ENCODE measurements around the gene PPRC1.

Gene PPRC1

DNA sequence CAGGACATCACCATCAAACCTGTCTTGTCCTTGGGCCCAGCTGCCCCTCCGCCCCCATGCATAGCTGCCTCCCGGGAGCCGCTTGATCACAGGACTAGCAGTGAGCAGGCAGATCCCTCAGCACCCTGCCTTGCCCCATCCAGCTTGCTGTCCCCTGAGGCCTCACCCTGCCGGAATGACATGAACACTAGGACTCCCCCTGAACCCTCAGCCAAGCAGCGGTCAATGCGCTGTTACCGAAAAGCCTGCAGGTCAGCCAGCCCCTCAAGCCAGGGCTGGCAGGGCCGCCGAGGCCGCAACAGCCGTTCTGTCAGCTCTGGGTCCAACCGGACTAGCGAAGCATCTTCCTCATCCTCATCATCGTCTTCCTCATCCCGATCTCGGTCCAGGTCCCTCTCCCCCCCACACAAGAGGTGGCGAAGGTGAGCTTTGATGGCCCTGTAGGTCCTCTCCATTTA, 14.2 kb downstream of the PPRC1 start:
- no peak for DNase-seq (ENCODE audit: low read depth in 1 of 2, low spot score in 1 of 2)

DNA sequence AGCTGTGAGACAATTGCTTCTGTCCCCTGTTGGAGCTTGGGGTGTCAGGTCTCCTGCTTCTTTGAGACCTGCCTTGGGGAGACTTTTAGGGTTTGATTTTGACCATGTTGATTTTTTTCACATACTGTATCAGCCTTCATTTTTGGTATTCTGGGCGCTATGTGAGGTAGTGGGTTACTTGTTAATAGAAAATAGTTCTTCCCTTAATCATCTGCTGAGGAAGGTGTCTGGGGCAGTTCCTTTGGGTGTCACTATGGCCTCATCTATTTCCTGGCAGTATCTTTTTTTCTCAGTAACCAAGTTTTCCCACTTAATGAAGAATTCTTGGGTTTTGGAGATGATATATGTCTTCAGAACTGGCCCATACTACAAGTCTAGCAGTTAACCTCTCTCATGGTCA, 14.7 kb downstream of the PPRC1 start:
- no peak for DNase-seq (ENCODE audit: low read depth in 1 of 2, low spot score in 1 of 2)

DNA sequence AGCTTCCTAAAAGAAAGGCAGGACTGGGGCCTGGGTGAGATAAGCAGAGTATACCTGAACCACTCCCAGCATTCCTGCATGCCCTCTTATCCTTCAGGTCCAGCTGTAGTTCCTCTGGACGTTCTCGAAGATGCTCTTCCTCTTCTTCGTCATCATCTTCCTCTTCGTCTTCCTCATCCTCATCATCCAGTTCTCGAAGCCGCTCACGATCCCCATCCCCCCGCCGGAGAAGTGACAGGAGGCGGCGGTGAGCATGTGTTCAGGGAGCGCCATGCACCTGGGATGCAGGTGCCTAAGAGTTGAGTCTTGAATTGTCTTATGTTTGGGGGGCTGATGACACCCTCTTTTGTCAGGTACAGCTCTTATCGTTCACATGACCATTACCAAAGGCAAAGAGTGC, 15.4 kb downstream of the PPRC1 start:
- no peak for DNase-seq (ENCODE audit: low read depth in 1 of 2, low spot score in 1 of 2)

DNA sequence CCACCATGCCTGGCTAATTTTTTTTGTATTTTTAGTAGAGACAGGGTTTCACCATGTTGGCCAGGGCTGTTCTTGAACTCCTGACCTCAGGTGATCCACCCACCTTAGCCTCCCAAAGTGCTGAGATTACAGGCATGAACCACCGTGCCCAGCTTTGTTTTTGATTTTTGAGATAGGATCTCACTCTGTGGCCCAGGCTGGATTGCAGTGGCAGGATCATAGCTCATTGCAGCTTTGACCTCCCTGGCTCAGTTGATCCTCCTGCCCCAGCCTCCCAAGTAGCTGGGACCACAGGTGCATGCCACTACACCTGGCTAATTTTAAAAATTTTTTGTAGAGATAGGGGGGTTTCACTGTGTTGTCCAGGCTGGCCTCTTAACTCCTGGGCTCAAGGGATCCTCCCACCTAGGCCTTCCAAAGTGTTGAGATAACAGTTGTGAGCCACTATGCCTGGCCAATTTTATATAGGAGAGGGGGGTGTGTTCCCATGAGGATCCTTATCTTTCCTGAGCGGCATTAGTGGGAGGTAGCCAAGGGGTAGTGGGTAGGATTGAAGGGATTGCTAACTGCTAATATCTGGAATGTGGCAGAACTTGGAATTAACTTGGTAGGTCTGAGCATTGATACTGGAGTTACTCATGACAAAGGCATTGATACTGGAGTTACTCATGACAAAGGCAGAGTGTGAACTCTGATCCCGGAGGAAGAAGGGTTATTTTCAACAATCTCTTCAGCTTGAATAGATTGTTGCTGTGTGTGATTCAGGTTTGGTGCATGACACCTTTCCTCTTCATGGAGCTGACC, 18.3 kb downstream of the PPRC1 start:
- DNase-seq (ENCODE audit: low read depth in 1 of 2, low spot score in 1 of 2): no peak

DNA sequence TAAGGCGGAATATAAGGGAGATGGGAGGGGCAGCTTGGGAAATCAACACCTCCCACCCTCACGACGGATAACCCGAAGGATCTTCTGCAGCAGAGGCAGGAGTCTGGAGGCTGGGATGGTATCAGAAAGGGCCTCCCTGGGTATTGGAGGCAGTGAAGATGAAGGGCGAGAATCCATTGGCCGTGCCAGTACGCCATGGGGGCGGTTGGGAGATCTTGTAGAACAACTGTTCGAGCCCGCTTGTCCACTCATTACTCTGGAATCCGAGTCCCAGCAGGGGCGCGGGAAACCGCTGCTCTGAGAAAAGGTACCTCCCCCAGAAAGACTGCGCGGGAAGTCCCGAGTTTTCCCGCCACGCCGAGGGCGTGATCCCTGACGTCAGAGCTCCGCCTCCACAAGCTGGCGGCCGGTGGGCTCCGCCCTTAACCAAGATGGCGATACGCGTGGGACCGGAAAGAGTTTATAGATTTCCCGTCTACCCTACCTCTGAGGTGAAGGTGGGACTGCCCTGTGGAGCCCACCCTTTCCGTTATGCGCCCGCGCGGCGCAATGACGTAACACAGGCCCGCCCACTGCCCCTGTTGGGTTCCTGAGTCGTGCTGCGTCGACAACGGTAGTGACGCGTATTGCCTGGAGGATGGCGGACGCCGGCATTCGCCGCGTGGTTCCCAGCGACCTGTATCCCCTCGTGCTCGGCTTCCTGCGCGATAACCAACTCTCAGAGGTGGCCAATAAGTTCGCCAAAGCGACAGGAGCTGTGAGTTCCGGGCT, 19.1 kb downstream of the PPRC1 start, which contains the start of gene NOLC1:
TSS of gene NOLC1 (plus strand) at position 616 of the 771 bp plus-strand sequence. CDS start at position 638, 22 bp downstream.
- DNase-seq (ENCODE audit: low read depth in 1 of 2, low spot score in 1 of 2): peak; percentile 99 to 100

DNA sequence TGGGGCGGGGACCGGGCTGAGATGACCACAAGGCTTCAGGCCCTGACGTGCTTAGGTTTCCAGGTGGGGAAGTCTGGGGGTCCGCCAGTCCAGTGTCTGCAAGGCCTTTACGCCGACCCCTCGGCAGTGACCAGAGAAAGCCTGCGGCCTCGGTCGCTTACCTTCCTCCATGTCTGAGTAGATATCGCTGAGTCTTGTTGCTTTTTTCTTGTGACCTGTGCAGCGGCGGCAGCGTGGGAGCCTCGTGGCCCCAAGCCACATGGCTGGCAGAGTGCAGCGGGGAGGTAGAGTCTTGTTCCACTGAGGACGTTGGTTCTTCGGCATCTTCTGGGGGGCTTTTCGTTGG, 19.7 kb downstream of the PPRC1 start:
- DNase-seq (ENCODE audit: low read depth in 1 of 2, low spot score in 1 of 2): peak in 1 of 2 donors; percentile 28

DNA sequence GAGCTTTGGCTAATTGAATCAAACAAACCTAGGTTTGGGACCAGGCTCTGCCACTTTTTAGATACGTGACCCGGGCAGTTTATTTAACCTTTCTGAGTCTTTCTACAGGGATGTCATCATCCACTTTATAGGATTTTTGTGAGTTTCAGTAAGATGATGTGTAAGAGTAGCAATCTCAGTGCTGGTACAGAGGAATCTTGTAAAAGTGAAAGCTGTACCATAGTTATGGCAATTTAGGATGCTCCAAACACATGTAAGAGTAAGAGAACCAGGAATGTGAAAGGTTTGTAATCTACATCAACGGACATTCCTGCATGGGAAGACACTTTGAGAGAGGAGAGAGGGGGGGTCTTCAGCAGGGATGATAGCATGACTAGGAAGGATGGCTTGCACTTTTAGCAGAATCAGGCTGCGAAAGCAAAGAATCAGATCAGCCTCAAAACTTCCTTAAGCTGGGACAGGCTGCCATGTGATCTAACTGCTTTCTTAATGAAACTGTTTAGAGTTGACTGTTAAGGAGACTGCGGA, 20.3 kb downstream of the PPRC1 start:
- no peak for DNase-seq (ENCODE audit: low read depth in 1 of 2, low spot score in 1 of 2)

DNA sequence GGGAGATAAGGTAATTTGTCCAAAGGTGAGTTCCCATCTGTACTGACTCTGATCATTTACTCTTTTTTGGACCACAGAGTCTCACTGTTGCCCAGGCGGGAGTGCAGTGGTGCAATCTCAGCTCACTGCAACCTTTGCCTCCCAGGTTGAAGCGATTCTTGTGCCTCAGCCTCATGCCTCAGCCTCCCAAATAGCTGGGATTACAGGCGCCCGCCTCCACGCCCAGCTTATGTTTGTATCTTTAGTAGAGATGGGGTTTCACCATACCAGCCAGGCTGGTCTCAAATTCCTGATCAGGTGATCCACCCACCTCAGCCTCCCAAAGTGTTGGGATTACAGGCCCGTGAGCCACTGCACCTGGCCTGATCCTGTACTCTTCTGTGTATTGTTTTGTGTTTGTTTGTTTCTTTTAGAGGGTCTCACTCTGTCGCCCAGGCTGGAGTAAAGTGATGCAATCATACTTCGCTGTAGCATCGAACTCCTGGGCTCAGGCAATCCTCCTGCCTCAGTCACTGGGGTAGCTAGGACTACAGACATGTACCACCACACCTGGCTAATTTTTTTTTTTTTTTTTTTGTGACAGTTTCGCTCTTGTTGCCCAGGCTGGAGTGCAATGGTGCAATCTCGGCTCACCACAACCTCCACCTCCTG, 21.8 kb downstream of the PPRC1 start:
- DNase-seq (ENCODE audit: low read depth in 1 of 2, low spot score in 1 of 2): no peak

DNA sequence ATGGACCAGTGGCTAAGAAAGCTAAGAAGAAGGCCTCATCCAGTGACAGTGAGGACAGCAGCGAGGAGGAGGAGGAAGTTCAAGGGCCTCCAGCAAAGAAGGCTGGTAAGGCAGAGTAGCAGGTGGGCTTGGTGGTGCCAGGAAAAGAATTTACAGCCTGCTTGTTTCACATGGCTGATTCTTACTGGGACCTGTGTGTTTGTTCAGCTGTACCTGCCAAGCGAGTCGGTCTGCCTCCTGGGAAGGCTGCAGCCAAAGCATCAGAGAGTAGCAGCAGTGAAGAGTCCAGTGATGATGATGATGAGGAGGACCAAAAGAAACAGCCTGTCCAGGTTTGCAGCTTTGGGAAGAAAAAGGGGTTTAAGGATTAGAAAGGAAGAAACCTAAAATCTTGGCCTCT, 24.4 kb downstream of the PPRC1 start:
- DNase-seq (ENCODE audit: low read depth in 1 of 2, low spot score in 1 of 2): no peak

DNA sequence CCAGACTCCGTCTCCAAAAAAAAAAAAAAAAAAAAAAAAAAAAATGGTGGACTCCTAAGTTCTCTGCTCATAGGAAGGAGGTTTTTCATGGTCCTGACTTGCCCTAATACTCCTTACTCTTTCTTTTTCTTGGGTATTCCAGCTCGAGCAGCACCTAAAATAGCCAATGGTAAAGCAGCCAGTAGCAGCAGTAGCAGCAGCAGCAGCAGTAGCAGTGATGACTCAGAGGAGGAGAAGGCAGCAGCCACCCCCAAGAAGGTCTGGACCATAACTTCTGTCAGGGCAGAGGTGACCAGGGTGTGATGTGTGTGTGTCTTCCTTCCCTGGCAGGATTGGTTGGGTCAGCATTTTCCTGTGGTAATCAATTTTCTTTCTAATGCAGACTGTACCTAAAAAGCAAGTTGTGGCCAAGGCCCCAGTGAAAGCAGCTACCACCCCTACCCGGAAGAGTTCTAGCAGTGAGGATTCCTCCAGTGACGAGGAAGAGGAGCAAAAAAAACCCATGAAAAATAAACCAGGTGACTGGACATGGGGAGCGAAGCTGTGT, 26.3 kb downstream of the PPRC1 start:
- DNase-seq (ENCODE audit: low read depth in 1 of 2, low spot score in 1 of 2): no peak

DNA sequence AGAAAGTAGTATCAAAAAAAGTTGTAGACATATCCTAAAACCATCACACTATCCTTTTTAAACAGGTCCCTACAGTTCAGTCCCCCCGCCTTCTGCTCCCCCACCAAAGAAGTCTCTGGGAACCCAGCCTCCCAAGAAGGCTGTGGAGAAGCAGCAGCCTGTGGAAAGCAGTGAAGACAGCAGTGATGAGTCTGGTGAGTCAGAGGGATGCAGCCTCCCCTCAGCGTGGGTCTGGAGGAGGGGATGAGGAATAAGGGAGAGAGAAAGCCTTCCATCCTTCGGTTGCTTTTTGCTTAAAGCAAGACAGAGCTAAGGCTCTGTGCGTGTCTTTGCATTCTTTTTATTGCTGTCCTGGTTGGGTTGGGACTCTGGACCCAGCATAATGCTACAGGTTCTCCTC, 27.0 kb downstream of the PPRC1 start:
- DNase-seq (ENCODE audit: low read depth in 1 of 2, low spot score in 1 of 2): no peak

DNA sequence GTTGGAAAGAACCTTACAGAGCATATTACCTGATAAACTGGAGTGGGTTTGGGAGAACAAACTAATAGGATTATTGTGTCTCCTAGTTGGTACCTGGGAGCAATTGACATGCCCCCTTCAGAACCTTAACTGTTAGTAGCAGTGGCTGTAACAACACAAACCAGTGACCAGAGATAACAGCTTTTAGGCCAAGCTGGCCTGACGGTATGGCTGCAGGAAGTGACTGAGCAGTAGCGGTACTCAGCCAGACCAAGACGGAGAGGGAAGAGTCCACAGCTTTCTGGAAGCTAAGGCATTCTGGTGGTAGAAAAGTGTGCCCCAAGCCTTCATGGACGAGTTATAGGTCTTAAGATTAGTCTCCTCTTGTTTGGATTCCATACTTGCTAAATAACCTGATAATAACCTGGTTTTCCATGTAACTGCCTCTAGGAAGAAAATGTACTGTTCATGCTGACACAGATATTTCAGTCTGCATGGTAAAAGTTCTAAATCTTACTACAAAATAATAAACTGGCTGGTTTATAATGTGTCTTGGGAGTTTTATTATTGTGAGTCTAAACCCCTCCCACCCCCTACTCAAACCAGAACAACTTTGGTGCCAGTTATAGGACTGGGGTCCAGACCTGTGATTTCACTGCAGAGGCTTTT, 30.6 kb downstream of the PPRC1 start:
- DNase-seq (ENCODE audit: low read depth in 1 of 2, low spot score in 1 of 2): no peak

DNA sequence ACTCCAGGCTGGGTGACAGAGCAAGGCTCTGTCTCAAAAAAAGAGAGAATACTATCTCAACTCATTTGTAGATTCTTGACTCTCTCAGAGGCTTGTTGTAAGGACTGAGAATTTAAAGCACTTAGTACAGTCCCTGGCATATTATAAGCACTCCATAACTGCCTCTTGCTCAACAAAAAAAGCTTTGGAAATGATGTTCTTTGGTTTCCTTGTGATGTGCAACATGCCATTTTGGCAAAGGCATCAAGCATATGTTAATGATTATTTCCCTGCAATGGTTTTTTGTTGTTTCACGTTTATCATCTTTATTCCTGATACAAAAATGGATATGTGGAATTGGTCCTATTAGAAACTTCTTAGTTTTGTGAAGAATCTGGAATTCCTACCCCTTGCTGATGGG, 35.0 kb downstream of the PPRC1 start:
- DNase-seq (ENCODE audit: low read depth in 1 of 2, low spot score in 1 of 2): no peak

DNA sequence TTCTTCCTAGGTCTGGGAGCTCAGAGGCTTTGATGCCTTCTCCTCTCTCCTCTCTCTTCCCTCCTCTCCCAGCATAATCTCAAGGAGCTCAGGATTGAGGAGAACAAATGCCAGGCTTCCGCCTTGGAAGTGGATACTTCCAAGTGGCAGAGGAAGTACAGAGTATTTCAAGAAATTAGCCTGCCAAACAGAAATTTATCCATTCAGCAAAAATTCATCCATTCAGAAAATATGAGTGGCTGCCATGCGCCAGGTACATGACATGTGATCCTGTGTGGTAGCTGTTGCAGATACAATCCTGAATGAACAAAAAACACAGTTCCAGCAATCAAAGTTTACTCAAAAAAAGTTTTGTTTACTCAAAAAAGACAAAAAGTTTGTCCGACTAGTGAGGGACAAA, 37.8 kb downstream of the PPRC1 start:
- no peak for DNase-seq (ENCODE audit: low read depth in 1 of 2, low spot score in 1 of 2)

DNA sequence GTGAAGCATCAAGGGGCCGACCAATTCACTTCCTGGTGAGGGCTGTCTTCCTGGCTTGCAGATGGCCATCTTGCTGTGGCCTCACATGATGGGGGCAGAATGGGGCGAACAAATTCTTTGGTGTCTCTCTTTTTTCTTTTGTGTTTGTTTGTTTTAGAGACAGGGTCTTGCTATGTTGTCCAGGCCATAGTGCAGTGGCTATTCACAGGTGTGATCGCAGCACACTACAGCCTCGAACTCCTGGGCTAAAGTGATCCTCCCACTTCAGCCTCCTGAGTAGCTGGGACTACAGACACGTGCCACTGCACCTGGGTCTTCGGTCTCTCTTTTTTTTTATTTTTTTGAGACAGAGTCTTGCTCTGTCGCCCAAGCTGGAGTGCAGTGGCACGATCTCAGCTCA, 39.4 kb downstream of the PPRC1 start:
- DNase-seq (ENCODE audit: low read depth in 1 of 2, low spot score in 1 of 2): no peak

DNA sequence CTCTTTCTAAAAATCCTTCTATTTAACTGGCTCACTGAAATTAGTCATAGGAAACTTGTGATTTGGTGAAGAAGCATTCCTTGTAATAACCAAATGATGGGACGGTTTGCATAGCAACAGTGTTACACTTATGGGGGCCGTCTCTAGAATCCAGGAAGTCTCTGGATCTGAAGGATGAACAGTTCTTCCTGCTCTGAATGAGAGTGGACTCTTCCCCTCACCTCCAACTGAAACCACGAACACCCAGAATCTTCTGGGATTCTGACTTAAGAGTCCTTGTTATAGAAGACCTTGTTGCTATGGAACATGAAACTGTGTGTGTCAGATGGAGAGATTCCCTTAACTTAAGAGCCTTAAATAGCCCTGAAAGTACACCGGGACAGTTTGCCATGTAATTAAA, 42.6 kb downstream of the PPRC1 start:
- no peak for DNase-seq (ENCODE audit: low read depth in 1 of 2, low spot score in 1 of 2)

DNA sequence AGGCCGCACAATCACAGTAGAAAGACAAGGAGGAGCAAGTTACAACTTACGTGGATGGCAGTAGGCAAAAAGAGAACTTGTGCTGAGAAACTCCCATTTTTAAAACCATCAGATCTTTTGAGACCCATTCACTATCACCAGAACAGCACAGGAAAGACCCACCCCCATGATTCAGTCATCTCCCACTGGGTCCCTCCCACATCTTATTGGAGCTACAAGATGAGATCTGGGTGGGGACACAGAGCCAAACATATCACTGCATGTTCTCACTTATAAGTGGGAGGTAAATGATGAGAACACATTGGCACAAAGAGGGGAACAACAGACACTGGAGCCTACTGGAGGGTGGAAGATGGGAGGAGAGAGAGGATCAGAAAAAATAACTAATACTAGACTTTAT, 51.8 kb downstream of the PPRC1 start:
- no peak for DNase-seq (ENCODE audit: low read depth in 1 of 2, low spot score in 1 of 2)

DNA sequence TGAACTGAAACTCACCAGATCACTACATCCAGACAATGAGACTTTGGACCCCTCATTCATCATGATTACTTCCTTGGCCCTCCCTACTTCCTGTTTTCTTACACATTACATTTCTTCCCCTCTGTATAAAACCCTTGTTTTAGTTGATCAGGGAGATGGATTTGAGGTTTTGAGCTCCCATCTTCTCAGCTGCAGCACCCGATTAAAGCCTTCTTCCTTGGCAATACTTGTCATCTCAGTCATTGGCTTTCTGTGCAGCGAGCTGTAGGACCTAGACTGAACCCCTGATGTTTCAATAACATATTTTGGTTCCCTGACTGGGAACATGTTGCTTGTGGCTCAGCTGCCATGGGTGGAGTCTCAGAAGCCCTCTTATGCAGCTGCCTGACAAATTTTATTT, 52.4 kb downstream of the PPRC1 start:
- no peak for DNase-seq (ENCODE audit: low read depth in 1 of 2, low spot score in 1 of 2)

DNA sequence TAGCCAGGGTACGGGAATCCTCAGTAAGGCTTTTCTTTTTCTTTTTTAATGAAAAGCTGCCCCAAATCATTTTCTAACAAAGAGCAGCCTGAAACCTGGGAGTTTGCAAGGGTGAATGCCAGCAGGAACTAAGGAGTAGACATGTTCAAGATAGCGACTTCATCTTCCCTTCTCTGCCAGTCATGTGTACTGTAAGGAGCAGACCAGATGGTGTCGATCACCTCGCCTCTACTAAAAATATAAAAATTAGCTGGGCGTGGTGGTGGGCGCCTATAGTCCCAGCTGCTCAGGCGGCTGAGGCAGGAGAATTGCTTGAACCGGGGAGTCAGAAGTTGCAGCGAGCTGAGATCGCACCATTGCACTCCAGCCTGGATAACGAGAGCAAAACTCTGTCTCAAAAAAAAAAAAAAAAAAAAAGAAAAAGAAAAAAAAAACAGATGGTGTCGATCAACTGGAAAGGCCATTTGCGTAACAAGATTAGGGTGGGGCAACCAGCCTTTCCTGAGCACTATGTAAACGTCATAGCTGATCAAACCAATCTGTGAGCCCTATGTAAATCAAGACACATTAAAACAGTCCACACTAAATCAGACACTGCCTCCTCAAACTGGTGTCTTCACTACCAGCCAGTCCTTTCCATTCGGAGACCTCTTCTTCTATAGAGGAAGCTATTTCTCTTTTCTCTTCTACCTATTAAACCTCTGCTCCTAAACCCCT, 53.1 kb downstream of the PPRC1 start:
- no peak for DNase-seq (ENCODE audit: low read depth in 1 of 2, low spot score in 1 of 2)

DNA sequence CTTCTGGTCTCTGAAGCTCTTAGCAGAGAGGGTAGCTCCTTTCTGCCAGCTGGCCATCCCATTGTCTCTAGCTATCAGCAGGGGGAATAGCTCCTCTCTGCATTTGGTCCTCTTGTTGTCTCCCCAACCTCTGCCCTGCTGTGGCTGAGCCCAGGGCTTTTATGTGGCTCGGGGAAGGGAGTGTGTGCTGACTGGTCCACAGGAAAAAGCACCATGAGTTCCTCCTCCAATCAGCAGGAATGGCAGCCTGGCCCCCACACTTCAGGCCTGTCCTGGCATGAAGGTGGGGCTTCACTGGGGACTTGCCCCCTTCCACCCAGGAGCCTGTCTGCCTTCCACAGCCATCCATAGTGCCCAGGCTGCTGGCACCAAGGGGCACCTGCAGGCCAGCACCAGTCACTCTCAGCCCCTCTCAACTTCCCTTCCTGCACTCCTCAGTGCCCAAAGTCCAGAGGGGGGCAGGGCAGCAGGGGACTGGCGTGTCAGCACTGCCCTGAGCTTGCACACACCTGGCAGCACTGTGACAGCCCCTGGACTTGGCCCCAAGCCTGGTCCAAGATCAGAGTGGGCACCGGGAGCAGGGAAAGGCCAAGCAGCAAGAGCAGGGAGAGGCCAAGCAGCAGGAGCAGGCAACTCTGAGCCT, 55.6 kb downstream of the PPRC1 start:
- no peak for DNase-seq (ENCODE audit: low read depth in 1 of 2, low spot score in 1 of 2)

Measured in stimulated activated CD4-positive, alpha-beta T cell treated with anti-CD3 and anti-CD28 coated beads, Interleukin-15, amount 100 ng/mL, for 1 hour (primary cell).